Liver (tissue), 9 donors: ENCODE results near the gene FGF19. TPM values are rescaled to one million over a fixed set of nuclear protein-coding genes. Genes with fewer than 3 reads are reported as not detected.

ENCODE experiments used
- DNase-seq: peaks from one replicate; pipeline ENCODE4 v3.0.0-alpha.2; 2017; ENCODE audit warnings: low spot score
- H3K27ac ChIP-seq, 2 donors: one replicate each; pipeline ENCODE4 v1.7.0; 2013; ENCODE audit warnings: inconsistent platforms in 2 of 2, low read length in 2 of 2, control low read depth in 1 of 2, low read depth in 1 of 2, mild to moderate bottlenecking in 1 of 2
- H3K27me3 ChIP-seq, 4 donors: one replicate each; pipeline versions ENCODE4 v1.6.1 to v1.7.0; 2013; ENCODE audit warnings: low read length in 3 of 4, inconsistent platforms in 1 of 4, mild to moderate bottlenecking in 1 of 4, moderate library complexity in 1 of 4; ENCODE audit not compliant: control insufficient read depth in 4 of 4, insufficient read depth in 4 of 4
- H3K36me3 ChIP-seq, 4 donors: one replicate each; pipeline versions ENCODE4 v1.6.1 to v1.7.0; 2013; ENCODE audit warnings: low read length in 3 of 4, mild to moderate bottlenecking in 3 of 4, low read depth in 1 of 4, moderate library complexity in 1 of 4; ENCODE audit not compliant: control insufficient read depth in 4 of 4, insufficient read depth in 3 of 4
- H3K4me1 ChIP-seq, 4 donors: one replicate each; pipeline versions ENCODE4 v1.6.1 to v1.7.0; 2013; ENCODE audit warnings: low read length in 3 of 4, mild to moderate bottlenecking in 3 of 4, moderate library complexity in 1 of 4; ENCODE audit not compliant: control insufficient read depth in 4 of 4, insufficient read depth in 4 of 4
- H3K4me3 ChIP-seq, 3 donors: one replicate each; pipeline versions ENCODE4 v1.6.1 to v1.7.0; 2013; ENCODE audit warnings: low read length in 3 of 3, control low read depth in 1 of 3, low read depth in 1 of 3, mild to moderate bottlenecking in 1 of 3
- H3K9ac ChIP-seq, 2 donors: one replicate each; pipeline ENCODE4 v1.7.0; 2013; ENCODE audit warnings: low read length in 2 of 2, mild to moderate bottlenecking in 2 of 2, moderate library complexity in 2 of 2, control low read depth in 1 of 2, low read depth in 1 of 2
- H3K9me3 ChIP-seq, 4 donors: one replicate each; pipeline versions ENCODE4 v1.6.1 to v1.7.0; 2013; ENCODE audit warnings: low read length in 3 of 4; ENCODE audit not compliant: control insufficient read depth in 4 of 4
- EGR1 ChIP-seq, 2 donors: IDR thresholded peaks; 2 replicates each; pipeline ENCODE4 v1.6.1; 2016 to 2018; ENCODE audit warnings: antibody characterized with exemption in 2 of 2, low read depth in 2 of 2
- FOXA1 ChIP-seq: IDR thresholded peaks from 2 replicates; pipeline ENCODE4 v1.6.1; 2016; ENCODE audit warnings: antibody characterized with exemption
- JUND ChIP-seq, 2 donors: IDR thresholded peaks; 2 replicates each; pipeline ENCODE4 v1.6.1; 2016; ENCODE audit warnings: antibody characterized with exemption in 2 of 2
- NR2F2 ChIP-seq: IDR thresholded peaks from 2 replicates; pipeline ENCODE4 v1.6.1; 2016; ENCODE audit warnings: antibody characterized with exemption
- RAD21 ChIP-seq, 2 donors: IDR thresholded peaks; 2 replicates each; pipeline ENCODE4 v1.6.1; 2016; ENCODE audit warnings: antibody characterized with exemption in 2 of 2, mild to moderate bottlenecking in 2 of 2
- RXRA ChIP-seq, 2 donors: IDR thresholded peaks; 2 replicates each; pipeline ENCODE4 v1.6.1; 2017 to 2018; ENCODE audit warnings: antibody characterized with exemption in 2 of 2, mild to moderate bottlenecking in 1 of 2
- SP1 ChIP-seq: IDR thresholded peaks from 2 replicates; pipeline ENCODE4 v1.6.1; 2018; ENCODE audit warnings: antibody characterized with exemption, mild to moderate bottlenecking
- WGBS: extraction: QIAGEN DNeasy Blood & Tissue Kit; methylation state at CpG from one replicate; pipeline ENCODE4 v1.1.7; 2013; 5-methylcytosine and 5-hydroxymethylcytosine counted together
- polyA plus RNA-seq, 2 donors: library from polyadenylated mRNA; stranded (reverse) in 1 of 2; unstranded in 1 of 2; fragments of 200-250 nt in 1 of 2; fragments of >200 nt in 1 of 2; fragmentation: Nextera tagmentation in 1 of 2; extraction: Ambion mirVana in 1 of 2; gene quantifications; one replicate each; pipeline versions ENCODE4 v1.2.1 to v1.2.3, GENCODE V29; 2013 to 2015
- total RNA-seq, 2 donors: library from RNA; depleted of rRNA; stranded (reverse); fragments of >200 nt; gene quantifications; one replicate each; pipeline ENCODE4 v1.2.3, GENCODE V29; 2014
- TF ChIP-seq, protein P1 (sequence below): IDR thresholded peaks from 2 replicates; pipeline ENCODE4 v1.6.1; 2016; ENCODE audit warnings: antibody characterized with exemption, mild to moderate bottlenecking
- TF ChIP-seq, protein P2 (sequence below): IDR thresholded peaks from 2 replicates; pipeline ENCODE4 v1.6.1; 2016; ENCODE audit warnings: antibody characterized with exemption
- TF ChIP-seq, protein P3 (sequence below): fragments of 150-350 bp; IDR thresholded peaks from 2 replicates; pipeline ENCODE4 v1.5.1; 2017; ENCODE audit warnings: improper control_type of control experiment, low read depth, low read length; ENCODE audit not compliant: missing input control
- donor health status: healthy.
- donor health status: healthy.
- donor health status: healthy.
- donor health status: healthy.
- donor health status: healthy.

Gene FGF19
- total and polyA plus RNA-seq, 4 donors: 0.09 TPM; not detected in 3

DNA sequence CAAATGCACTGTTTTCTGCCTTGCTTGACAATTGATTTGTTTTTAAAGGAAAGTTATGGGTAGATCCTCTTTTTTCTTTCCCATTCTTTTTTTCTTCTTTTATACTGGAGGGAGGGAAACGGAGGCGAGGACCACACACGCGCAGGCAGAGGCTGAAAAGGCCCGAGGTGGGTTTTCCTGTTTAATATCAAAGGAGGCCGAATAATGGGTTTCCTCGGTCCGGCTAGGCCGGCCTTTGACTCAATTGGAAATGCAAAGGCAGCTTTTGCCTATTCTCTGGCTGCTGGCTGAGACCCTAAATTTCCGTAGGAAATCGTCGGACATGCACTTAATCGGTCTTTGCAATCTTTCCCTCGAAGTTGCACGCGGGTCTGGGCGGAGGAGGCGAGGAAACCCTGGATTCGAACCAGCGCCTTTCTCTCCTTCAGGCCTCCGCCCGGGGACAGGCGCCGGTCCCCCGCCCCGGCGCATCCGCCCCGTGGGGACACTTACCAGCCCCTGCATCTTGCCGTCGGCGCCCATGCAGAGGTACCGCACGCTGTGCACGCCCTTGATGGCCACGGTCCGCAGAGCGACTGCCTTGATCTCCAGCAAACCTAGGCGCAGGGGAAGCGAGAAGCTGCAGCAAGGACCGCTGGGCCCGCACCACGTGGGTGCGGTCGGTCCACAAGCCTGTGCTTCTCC lies 911 bp downstream of the FGF19 start:
- WGBS: 15% methylated on average over 45 of the region's 45 CpGs
- Histone ChIP-seq H3K4me1 (peaks cover 4 to 24% (median 13%) of the 10 kb centered on the region in 4 donors), H3K9ac (no peak overlapping the region), H3K4me3 (no peak overlapping the region), H3K9me3 (no peaks in the 10 kb centered on the region), H3K27me3 (peaks cover 0 to 16% (median 3%) of the 10 kb centered on the region in 4 donors), H3K36me3 (no peaks in the 10 kb centered on the region), H3K27ac (no peak overlapping the region)
- TF ChIP-seq SP1 (no peak), RAD21 (IDR thresholded peaks at IDR 0.05) (no peak), FOXA1 (no peak)
- TF ChIP-seq, protein P1, sequence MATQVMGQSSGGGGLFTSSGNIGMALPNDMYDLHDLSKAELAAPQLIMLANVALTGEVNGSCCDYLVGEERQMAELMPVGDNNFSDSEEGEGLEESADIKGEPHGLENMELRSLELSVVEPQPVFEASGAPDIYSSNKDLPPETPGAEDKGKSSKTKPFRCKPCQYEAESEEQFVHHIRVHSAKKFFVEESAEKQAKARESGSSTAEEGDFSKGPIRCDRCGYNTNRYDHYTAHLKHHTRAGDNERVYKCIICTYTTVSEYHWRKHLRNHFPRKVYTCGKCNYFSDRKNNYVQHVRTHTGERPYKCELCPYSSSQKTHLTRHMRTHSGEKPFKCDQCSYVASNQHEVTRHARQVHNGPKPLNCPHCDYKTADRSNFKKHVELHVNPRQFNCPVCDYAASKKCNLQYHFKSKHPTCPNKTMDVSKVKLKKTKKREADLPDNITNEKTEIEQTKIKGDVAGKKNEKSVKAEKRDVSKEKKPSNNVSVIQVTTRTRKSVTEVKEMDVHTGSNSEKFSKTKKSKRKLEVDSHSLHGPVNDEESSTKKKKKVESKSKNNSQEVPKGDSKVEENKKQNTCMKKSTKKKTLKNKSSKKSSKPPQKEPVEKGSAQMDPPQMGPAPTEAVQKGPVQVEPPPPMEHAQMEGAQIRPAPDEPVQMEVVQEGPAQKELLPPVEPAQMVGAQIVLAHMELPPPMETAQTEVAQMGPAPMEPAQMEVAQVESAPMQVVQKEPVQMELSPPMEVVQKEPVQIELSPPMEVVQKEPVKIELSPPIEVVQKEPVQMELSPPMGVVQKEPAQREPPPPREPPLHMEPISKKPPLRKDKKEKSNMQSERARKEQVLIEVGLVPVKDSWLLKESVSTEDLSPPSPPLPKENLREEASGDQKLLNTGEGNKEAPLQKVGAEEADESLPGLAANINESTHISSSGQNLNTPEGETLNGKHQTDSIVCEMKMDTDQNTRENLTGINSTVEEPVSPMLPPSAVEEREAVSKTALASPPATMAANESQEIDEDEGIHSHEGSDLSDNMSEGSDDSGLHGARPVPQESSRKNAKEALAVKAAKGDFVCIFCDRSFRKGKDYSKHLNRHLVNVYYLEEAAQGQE: no peak
- no peak for DNase-seq

DNA sequence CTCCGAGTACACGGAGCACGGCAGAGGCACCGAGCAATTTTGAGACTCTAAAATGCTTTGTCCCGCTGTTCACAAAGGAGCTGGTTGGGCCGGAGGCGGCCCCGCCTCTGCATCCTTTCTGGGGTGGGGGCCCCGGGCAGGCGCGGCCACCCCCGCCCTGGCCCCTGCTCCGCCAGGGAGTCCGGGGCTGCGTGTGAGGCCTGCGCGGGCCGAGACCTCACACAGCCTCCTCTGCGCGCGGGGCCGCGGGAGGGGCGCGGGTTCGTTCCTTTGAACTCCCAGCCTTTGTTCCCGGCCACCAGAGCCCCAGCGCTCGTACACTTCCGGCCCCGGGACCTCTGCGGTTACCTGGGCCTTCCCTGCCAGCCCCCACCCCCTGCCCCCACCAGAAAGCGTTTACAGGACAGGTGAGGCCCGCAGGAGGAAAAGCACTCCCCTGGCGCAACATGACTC lies 1.6 kb downstream of the FGF19 start:
- H3K9ac ChIP-seq: no peak overlapping the region
- peaks cover 0 to 16% (median 3%) of the 10 kb centered on the region in 4 donors for H3K27me3 ChIP-seq
- no peak for TF ChIP-seq JUND (IDR thresholded peaks at IDR 0.05)
- TF ChIP-seq EGR1 (IDR thresholded peaks at IDR 0.05; ENCODE audit: low read depth in 2 of 2): no peak
- no peak for TF ChIP-seq RXRA (IDR thresholded peaks at IDR 0.05)
- TF ChIP-seq, protein P2, sequence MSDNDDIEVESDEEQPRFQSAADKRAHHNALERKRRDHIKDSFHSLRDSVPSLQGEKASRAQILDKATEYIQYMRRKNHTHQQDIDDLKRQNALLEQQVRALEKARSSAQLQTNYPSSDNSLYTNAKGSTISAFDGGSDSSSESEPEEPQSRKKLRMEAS: no peak
- TF ChIP-seq NR2F2: no peak
- TF ChIP-seq, protein P3, sequence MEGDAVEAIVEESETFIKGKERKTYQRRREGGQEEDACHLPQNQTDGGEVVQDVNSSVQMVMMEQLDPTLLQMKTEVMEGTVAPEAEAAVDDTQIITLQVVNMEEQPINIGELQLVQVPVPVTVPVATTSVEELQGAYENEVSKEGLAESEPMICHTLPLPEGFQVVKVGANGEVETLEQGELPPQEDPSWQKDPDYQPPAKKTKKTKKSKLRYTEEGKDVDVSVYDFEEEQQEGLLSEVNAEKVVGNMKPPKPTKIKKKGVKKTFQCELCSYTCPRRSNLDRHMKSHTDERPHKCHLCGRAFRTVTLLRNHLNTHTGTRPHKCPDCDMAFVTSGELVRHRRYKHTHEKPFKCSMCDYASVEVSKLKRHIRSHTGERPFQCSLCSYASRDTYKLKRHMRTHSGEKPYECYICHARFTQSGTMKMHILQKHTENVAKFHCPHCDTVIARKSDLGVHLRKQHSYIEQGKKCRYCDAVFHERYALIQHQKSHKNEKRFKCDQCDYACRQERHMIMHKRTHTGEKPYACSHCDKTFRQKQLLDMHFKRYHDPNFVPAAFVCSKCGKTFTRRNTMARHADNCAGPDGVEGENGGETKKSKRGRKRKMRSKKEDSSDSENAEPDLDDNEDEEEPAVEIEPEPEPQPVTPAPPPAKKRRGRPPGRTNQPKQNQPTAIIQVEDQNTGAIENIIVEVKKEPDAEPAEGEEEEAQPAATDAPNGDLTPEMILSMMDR: no peak
- 15% methylated on average over 35 of the region's 35 CpGs for WGBS
- DNase-seq: no peak
- no peaks in the 10 kb centered on the region for H3K36me3 ChIP-seq
- no peak overlapping the region for H3K27ac ChIP-seq
- no peaks in the 10 kb centered on the region for H3K9me3 ChIP-seq
- H3K4me1 ChIP-seq: peaks cover 4 to 24% (median 13%) of the 10 kb centered on the region in 4 donors
- no peak overlapping the region for H3K4me3 ChIP-seq
